ENCODE data around the gene SCN2B.

The SCN2B gene

DNA sequence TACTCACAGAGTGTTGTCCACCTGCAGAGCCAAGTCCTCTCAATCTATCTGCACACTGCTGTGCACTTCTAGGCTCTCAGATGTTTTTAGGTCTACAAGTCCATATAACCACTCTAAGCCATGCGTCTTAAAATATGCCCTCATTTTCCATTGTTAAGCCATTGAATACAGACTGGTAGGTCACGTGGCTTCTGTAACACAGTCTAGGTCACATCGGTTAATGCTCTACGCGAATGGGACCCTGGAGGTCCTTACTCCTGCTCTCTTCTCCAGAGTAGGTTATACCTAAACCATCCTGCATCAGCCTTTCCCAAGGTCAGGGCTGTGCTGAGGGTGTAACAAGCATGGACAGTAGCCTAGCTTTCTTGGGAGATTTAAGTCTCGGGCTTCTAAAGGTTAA is 47.6 kb upstream of the SCN2B start:
- H3K27ac ChIP-seq (ENCODE audit: extremely low read depth, low read depth, low read length) = no peak overlapping the region
- ChIA-PET CTCF (no interaction called here), POLR2A (no interaction called here)
- no peaks in the 10 kb centered on the region for H3K4me1 ChIP-seq (ENCODE audit: control insufficient read depth, insufficient read depth, low read length)
- no peaks in the 10 kb centered on the region for H3K36me3 ChIP-seq (ENCODE audit: control insufficient read depth in 2 of 2, insufficient read depth in 1 of 2, low read length in 2 of 2)
- no peaks in the 10 kb centered on the region for H3K9me3 ChIP-seq (ENCODE audit: control insufficient read depth, insufficient read depth, low read depth, low read length)
- no peak overlapping the region for H3K4me3 ChIP-seq (ENCODE audit: low read depth, low read length)
- TF ChIP-seq ZNF221 (tag by site-specific recombination; IDR thresholded peaks at IDR 0.05; ENCODE audit: borderline replicate concordance) (no peak), ZNF521 (tag by site-specific recombination; IDR thresholded peaks at IDR 0.05) (no peak)
- TF ChIP-seq, protein P1, sequence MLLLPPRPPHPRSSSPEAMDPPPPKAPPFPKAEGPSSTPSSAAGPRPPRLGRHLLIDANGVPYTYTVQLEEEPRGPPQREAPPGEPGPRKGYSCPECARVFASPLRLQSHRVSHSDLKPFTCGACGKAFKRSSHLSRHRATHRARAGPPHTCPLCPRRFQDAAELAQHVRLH (tag by site-specific recombination; IDR thresholded peaks at IDR 0.05) = no peak
- TF ChIP-seq, protein P2, sequence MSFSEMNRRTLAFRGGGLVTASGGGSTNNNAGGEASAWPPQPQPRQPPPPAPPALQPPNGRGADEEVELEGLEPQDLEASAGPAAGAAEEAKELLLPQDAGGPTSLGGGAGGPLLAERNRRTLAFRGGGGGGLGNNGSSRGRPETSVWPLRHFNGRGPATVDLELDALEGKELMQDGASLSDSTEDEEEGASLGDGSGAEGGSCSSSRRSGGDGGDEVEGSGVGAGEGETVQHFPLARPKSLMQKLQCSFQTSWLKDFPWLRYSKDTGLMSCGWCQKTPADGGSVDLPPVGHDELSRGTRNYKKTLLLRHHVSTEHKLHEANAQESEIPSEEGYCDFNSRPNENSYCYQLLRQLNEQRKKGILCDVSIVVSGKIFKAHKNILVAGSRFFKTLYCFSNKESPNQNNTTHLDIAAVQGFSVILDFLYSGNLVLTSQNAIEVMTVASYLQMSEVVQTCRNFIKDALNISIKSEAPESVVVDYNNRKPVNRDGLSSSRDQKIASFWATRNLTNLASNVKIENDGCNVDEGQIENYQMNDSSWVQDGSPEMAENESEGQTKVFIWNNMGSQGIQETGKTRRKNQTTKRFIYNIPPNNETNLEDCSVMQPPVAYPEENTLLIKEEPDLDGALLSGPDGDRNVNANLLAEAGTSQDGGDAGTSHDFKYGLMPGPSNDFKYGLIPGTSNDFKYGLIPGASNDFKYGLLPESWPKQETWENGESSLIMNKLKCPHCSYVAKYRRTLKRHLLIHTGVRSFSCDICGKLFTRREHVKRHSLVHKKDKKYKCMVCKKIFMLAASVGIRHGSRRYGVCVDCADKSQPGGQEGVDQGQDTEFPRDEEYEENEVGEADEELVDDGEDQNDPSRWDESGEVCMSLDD (tag by site-specific recombination; IDR thresholded peaks at IDR 0.05) = no peak

DNA sequence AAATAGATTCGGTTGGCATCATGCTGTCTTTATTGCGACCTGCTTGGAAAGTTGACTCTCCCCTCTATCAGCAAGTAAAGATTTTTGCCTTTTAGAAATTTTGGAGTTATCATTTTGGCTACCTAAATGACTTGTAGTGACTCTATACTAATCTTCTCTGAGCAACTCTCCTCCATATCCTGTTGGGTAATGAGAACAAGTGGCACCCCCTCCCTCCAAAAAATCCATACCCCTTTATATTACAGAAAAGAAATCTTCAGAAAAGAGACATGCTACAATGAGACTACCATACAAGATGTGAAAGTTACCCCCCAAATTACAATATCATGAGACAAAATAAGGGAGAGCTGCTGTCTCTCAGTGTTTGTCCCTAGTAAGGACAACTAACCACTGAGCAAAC is 47.1 kb upstream of the SCN2B start:
- CTCF ChIA-PET = no interaction called here
- H3K9me3 ChIP-seq (ENCODE audit: control insufficient read depth, insufficient read depth, low read depth, low read length) = no peaks in the 10 kb centered on the region
- H3K27ac ChIP-seq (ENCODE audit: extremely low read depth, low read depth, low read length) = no peak overlapping the region
- H3K36me3 ChIP-seq (ENCODE audit: control insufficient read depth in 2 of 2, insufficient read depth in 1 of 2, low read length in 2 of 2) = no peaks in the 10 kb centered on the region
- TF ChIP-seq ZNF391 (tag by site-specific recombination; IDR thresholded peaks at IDR 0.05; ENCODE audit: borderline replicate concordance, low read depth) = no peak
- TF ChIP-seq, protein P3, sequence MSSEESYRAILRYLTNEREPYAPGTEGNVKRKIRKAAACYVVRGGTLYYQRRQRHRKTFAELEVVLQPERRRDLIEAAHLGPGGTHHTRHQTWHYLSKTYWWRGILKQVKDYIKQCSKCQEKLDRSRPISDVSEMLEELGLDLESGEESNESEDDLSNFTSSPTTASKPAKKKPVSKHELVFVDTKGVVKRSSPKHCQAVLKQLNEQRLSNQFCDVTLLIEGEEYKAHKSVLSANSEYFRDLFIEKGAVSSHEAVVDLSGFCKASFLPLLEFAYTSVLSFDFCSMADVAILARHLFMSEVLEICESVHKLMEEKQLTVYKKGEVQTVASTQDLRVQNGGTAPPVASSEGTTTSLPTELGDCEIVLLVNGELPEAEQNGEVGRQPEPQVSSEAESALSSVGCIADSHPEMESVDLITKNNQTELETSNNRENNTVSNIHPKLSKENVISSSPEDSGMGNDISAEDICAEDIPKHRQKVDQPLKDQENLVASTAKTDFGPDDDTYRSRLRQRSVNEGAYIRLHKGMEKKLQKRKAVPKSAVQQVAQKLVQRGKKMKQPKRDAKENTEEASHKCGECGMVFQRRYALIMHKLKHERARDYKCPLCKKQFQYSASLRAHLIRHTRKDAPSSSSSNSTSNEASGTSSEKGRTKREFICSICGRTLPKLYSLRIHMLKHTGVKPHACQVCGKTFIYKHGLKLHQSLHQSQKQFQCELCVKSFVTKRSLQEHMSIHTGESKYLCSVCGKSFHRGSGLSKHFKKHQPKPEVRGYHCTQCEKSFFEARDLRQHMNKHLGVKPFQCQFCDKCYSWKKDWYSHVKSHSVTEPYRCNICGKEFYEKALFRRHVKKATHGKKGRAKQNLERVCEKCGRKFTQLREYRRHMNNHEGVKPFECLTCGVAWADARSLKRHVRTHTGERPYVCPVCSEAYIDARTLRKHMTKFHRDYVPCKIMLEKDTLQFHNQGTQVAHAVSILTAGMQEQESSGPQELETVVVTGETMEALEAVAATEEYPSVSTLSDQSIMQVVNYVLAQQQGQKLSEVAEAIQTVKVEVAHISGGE (tag by site-specific recombination; conservative IDR thresholded peaks at IDR 0.05; ENCODE audit: low read depth) = no peak
- no peak for TF ChIP-seq ZNF596 (tag by site-specific recombination; IDR thresholded peaks at IDR 0.05)
- TF ChIP-seq ZNF350 (tag by site-specific recombination; IDR thresholded peaks at IDR 0.05) = no peak
- TF ChIP-seq, protein P4, sequence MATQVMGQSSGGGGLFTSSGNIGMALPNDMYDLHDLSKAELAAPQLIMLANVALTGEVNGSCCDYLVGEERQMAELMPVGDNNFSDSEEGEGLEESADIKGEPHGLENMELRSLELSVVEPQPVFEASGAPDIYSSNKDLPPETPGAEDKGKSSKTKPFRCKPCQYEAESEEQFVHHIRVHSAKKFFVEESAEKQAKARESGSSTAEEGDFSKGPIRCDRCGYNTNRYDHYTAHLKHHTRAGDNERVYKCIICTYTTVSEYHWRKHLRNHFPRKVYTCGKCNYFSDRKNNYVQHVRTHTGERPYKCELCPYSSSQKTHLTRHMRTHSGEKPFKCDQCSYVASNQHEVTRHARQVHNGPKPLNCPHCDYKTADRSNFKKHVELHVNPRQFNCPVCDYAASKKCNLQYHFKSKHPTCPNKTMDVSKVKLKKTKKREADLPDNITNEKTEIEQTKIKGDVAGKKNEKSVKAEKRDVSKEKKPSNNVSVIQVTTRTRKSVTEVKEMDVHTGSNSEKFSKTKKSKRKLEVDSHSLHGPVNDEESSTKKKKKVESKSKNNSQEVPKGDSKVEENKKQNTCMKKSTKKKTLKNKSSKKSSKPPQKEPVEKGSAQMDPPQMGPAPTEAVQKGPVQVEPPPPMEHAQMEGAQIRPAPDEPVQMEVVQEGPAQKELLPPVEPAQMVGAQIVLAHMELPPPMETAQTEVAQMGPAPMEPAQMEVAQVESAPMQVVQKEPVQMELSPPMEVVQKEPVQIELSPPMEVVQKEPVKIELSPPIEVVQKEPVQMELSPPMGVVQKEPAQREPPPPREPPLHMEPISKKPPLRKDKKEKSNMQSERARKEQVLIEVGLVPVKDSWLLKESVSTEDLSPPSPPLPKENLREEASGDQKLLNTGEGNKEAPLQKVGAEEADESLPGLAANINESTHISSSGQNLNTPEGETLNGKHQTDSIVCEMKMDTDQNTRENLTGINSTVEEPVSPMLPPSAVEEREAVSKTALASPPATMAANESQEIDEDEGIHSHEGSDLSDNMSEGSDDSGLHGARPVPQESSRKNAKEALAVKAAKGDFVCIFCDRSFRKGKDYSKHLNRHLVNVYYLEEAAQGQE (tag by site-specific recombination; IDR thresholded peaks at IDR 0.05) = no peak
- TF ChIP-seq ZNF169 (tag by site-specific recombination; IDR thresholded peaks at IDR 0.05) = no peak
- no peak for TF ChIP-seq ZNF433 (tag by site-specific recombination; IDR thresholded peaks at IDR 0.05; ENCODE audit: low read depth)
- TF ChIP-seq, protein P5, sequence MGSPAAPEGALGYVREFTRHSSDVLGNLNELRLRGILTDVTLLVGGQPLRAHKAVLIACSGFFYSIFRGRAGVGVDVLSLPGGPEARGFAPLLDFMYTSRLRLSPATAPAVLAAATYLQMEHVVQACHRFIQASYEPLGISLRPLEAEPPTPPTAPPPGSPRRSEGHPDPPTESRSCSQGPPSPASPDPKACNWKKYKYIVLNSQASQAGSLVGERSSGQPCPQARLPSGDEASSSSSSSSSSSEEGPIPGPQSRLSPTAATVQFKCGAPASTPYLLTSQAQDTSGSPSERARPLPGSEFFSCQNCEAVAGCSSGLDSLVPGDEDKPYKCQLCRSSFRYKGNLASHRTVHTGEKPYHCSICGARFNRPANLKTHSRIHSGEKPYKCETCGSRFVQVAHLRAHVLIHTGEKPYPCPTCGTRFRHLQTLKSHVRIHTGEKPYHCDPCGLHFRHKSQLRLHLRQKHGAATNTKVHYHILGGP (tag by site-specific recombination; IDR thresholded peaks at IDR 0.05) = no peak
- TF ChIP-seq ZNF501 (tag by site-specific recombination; IDR thresholded peaks at IDR 0.05) = no peak
- TF ChIP-seq ZNF248 (tag by site-specific recombination; IDR thresholded peaks at IDR 0.05) = no peak
- no peak for TF ChIP-seq ZNF785 (tag by site-specific recombination; IDR thresholded peaks at IDR 0.05)
- no peak for TF ChIP-seq OVOL3 (tag by site-specific recombination; IDR thresholded peaks at IDR 0.05)
- no peak overlapping the region for H3K4me3 ChIP-seq (ENCODE audit: low read depth, low read length)
- no peaks in the 10 kb centered on the region for H3K4me1 ChIP-seq (ENCODE audit: control insufficient read depth, insufficient read depth, low read length)
- POLR2A ChIA-PET = no interaction called here

Data from HEK293 (cell line).